Activated CD4-positive, CD25-positive, alpha-beta regulatory T cell treated with anti-CD3 and anti-CD28 coated beads, Interleukin-2, amount 50 U/mL, for 72 hours (primary cell): Measurements from ENCODE around the gene LRRC47.
A peak's percentile ranks its signal among the peaks of the same experiment; 100 is the strongest.

Source experiments
- DNase-seq: peaks from one replicate; pipeline ENCODE4 v3.0.0; 2021

The LRRC47 gene

GRCh38 chr1:3796215-3797061 lies at the start of gene LRRC47:
LRRC47 (minus strand) TSS chr1:3796498; CDS start chr1:3796476, 22 bp downstream.
- peak; percentile 94 for DNase-seq

GRCh38 chr1:3842912-3843311 lies 46.6 kb upstream of the LRRC47 start:
- no peak for DNase-seq

DNA sequence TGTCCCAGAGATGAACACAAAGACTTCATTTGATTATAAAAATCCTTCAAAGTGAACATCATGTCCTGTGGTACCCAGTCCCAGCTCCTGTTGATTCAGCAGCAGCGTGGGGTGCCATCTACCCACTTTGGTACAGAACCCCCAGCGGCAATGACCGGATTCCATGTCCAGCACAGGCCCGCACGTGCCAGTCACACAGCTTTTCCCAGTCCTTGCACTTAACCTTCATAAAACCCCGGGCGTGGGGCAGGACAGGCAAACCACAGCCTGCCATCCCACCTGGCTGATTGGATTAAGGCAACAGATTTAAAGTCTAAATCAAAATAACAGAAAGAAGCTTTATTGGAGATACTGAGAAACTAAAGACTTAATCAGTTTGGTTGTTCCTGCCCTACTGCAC lies 45.2 kb upstream of the LRRC47 start:
- no peak for DNase-seq

DNA sequence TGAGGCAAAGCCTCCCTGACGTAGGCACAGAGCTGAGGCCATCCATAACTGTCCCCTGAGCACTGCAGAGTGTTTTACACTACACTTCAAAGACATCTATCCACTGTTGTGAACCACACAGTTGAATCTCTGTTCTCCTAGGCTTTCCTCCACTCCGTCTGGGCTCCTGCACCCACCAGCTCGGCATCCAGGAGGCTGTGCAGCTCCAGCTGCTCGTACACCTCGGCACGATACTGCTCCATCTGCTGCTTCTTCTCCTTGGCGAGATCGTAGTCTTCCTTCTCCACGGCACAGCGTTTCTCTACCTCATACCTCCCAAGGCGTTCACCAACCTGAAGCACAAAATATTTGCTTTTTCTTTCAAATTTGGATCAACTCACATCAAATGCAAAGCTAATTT lies 42.5 kb upstream of the LRRC47 start:
- no peak for DNase-seq

DNA sequence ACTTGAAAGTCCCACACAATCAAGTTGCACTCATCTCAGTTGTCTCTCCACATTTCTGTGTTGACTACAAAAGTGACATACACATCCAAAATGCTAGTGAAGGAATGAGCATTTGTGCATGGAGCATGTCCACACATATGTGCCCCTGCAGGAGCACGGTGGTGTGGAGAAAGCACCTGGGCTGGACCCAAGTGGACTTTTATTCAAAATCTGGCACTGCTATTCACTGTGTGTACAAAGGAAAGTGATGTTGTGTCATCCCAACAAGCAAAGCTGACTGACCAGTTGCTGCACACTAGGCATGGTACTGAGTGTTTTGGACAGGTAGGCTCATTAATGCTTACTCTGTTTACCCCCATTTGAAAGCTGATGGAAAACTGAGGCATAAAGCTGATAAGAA lies 41.4 kb upstream of the LRRC47 start:
- no peak for DNase-seq

- no peak for DNase-seq
Measured at GRCh38 chr1:3837200-3837599, 40.9 kb upstream of the LRRC47 start.

DNA sequence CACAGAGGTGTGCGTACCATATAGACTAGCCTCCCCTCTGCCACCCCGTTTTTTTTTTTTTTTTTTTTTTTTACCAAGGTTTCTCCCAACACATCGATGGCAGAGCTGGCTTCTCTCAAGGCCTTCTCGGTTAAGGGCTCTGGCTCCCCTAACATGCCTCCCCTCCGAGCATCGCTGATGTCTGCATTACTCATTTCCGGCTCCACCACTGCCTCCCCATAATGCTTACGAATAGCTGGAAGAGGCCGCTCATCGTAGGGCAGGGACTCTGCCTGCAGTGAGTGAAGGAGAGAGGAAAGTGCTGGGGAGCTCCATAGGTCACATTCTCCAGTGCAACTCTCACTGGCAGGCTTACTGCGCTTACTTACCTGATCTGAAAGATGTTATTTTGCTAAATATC lies 40.1 kb upstream of the LRRC47 start:
- no peak for DNase-seq

- no peak for DNase-seq
Measured at GRCh38 chr1:3834701-3835100, 38.4 kb upstream of the LRRC47 start.

DNA sequence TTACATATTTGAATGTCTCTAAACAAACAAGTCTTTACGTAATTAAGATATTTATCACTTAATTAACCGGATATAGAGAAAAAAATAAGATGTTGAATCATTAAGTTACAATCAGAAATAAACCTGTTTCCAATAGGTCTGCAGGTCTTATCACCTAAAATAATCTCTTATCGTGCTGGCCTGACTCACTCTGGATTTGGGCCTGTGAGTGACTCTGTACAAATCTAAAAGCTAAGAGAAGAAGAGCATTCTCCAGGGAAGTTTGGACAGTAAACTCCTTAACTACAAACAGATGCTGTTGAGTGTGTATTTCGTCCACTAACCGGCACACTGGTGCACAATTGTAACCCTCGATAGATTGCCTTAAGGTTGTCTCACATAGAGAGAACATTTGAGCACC lies 35.4 kb upstream of the LRRC47 start:
- no peak for DNase-seq

DNA sequence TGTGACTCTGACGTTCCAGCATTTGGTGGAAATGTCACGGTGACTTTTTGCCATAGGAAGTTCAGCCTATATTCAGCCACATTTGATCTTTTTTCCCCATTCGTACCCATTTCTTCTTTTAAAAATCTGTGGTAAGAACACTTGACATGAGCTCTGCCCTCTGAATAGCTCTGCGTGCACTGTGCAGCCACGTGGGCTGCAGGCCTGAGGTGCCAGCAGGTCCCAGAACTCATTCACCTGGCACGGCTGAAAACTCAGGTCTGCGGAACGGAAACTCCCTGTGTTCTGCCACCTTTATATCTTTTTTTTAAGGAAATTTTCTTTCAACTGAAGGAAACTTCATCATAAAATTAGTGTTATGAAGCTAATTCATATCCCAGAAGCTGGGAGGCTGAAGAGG lies 32.1 kb upstream of the LRRC47 start:
- no peak for DNase-seq

DNA sequence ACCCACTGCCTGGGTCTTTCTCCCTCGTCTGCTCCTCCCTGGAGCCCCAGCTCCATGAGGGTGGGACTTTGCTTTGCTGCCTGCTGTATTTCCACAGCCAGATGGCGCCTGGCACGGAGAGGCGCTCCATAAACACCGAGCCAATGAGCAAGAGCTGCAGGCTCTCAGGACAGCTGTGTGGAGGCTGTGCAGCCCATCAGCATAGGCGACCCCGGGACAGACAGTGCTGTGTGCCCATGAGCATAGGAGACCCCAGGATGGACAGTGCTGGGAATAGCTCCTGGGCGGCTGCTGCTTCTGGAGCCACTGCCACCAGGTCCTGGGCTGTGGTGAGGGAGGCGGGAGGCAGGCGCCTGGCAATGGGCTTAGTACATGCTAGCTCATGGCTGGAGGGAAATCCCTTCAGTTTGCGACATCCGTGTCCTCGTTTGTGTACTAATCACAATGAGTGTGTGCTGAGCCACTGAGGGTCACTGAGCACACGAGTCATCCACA lies 31.6 kb upstream of the LRRC47 start:
- no peak for DNase-seq

GRCh38 chr1:3825356-3825755 lies 29.1 kb upstream of the LRRC47 start:
- DNase-seq, result no peak

DNA sequence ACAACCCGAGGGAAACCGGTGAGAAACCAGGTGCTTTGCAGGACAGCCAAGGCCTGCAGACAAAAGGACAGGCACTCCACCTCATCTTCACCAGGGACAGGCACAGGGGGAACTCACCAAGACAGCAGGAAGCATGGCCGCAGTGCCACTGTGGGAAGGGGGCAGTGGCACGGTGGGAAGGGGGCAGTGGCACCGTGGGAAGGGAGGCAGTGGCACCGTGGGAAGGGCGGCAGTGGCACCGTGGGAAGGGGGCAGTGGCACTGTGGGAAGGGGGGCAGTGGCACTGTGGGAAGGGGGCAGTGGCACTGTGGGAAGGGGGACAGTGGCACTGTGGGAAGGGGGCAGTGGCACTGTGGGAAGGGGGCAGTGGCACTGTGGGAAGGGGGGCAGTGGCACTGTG lies 28.4 kb upstream of the LRRC47 start:
- no peak for DNase-seq

- DNase-seq, result no peak
Measured at GRCh38 chr1:3822421-3822820, 26.1 kb upstream of the LRRC47 start.

DNA sequence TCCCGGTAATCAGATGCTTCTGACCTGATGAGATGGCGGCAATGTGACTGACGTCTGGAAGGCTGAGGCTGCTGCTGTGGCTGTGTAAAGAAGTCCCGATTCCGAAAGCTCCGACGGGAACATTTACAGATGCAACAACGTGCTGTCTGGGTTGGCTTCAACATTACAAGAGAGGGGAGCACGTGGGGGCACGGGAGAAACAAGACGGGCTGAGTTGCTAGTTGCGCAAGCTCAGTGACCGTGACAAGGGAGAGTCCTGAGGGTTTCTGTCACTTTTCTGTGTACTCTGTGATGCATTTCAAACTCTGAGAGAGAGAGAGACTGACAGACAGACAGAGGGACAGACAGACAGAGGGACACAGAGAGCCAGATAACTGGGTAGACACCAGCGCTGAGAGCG lies 25.6 kb upstream of the LRRC47 start:
- no peak for DNase-seq

- DNase-seq, result no peak
Measured at GRCh38 chr1:3821447-3821846, 25.1 kb upstream of the LRRC47 start.

DNA sequence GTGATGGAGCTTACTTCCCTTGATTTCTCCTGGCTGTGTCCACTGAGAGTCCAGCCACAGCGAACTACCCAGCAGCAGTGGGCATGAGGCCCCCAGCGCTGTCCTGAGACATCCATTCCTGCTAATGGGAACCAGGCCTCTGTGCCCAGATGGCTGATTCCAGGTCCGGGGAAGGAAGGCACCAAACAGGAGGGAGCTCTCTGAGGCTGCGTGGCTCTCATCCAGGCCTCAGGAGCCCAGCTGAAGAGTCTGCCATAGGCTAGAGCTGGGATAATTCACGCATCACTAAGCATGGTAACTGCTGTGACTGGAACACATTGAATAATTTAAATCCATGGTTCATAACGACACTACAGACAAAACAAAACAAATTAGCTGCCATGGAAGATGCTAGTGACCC lies 24.7 kb upstream of the LRRC47 start:
- DNase-seq, result no peak

- DNase-seq, result no peak
Measured at GRCh38 chr1:3820316-3820715, 24.0 kb upstream of the LRRC47 start.

- DNase-seq, result no peak
Measured at GRCh38 chr1:3819771-3820200, 23.5 kb upstream of the LRRC47 start.

DNA sequence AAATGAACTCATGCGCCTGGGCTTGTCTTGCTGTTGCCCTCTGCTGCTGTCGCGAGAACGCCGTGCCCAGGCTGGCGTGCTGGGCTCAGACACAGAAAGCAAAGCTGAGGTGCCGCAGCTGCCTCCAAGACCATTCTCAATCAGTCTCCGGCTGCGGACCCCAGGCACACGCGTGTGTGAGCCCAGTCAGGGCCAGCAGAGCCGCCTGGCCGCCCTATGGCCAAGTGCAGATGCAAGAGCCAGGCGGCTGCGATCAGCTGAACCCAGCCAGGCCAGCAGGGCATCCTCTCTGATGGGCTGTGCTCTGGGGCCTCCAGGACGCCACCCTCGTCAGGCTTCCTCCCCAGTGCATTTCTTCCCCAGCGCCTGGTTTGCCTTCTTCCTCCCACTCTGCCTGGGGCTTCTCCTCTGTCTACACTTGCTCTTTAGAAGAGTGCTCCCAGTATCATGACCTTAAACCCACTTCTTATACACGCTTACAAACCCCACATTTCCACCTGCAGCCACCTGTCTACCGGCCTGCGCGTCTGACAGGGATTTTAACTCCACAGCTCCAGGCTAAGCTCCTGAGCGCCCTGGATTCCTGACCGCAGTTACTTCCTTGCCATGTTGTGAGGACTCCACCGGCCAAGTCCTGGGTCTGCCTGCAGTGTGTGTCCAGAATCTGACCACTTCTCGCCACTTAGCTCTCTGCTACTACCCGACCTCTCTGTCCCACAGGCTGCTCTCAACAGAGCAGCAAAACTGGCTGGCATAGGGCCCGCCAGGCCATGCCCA lies 21.7 kb upstream of the LRRC47 start:
- DNase-seq, result no peak

DNA sequence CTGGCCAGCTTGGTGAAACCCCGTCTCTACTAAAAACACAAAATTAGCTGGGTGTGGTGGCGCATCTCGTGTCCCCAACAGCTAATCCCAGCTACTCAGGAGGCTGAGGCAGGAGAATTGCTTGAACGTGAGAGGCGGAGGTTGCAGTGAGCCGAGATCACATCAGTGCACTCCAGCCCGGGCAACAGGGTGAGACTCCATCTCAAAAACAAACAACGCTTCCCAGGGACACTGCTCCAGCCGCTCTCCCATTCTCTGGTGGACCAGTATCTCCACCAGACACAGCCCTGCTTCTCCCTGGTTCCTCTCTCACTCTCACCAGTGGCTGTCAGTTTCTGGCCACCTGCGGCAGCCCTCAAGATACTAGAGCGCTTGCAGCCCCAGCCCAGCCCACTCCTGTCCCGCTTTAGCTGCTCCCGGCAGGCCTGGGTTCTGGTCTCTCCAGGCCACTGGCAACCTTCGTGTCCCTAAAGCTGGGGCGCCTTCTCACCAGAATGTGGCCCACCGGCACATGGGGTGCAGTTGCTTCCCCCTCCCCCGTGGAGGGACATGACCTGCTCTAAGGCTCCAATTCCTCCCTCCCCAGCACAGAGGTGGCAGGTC lies 20.9 kb upstream of the LRRC47 start:
- DNase-seq, result no peak

GRCh38 chr1:3816331-3817137 lies 20.2 kb upstream of the LRRC47 start:
- DNase-seq, result no peak
